GM18873 (cell line): Measurements from ENCODE around the gene TENM4.

Source experiments
- ATAC-seq: cut with Tn5 transposase; IDR thresholded peaks from one replicate; pipeline ENCODE4 v1.9.1; 2021; ENCODE audit warnings: mild to moderate bottlenecking, moderate library complexity, moderate number of reproducible peaks; ENCODE audit not compliant: unreplicated experiment, low FRiP score

TENM4 gene

GRCh38 chr11:78812513-78813293, 628.1 kb downstream of the TENM4 start:
- ATAC-seq = no peak

GRCh38 chr11:78810559-78811009, 630.2 kb downstream of the TENM4 start:
- no peak for ATAC-seq

DNA sequence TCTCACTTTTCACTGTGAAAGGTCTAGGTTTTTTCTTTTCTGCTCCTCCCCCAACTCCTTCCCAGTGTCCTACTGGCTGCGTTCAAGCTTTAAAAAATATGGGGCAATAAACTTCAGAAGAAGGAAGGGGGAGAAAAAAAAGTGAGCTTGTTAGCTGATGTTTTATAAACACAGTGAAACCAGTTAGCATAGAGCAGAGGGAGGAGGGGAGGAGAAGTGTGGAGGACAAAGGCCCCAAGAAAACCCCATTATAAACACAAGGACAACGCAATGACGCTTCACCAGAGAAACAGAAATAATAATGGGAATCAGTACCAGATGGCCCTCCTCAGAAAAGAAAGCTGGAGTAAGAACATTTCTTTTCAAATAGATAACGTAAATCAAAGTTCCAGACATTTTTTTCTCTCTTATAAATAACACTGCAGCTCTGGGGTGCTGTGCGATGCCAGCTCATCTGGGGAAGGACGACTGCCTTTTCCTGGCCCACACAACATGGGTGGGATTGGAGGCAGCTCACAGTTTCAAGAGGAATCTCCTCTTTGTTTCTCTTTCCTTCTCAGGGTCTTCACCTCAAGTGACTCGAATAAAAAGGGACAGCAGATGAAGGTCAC, 630.8 kb downstream of the TENM4 start:
- ATAC-seq = no peak

DNA sequence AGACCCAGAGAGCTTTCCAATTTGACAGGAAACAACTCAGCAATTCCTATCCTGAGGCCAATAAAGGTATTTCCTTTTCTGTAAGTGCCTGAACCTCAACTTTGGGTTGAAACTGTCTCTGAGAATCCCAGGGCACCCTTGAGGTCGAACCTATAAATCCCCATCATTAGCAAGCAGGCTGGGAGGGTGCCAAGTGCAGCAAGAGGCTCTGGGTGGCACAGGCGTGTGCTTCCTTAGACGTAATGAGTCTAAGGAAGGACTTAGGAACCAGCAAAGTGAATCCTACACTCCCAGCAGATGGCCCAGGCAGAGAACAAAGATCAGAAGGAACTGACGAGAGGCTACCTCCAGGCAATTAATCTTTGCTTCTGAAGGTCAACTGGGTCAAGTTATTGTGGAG, 631.9 kb downstream of the TENM4 start:
- no peak for ATAC-seq

DNA sequence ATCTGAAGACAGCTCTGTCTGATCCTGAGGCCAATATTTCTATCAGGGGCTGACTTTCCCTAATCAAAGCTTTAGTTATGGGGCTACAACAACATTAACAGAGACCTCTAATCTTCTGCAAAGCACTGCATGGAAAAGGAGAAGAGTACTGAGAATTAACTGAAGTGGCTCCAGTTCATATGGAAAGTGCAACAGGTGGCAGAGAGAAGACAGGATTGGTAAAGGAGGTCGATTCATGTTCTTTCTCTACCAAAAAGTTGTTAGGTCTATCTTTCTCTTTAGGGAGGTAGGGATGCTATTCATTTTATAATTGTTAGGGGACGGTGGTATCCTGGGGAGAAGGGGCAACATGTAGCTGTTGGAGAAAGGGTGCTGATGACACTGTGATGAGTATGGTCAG, 633.5 kb downstream of the TENM4 start:
- ATAC-seq = no peak

GRCh38 chr11:78806214-78807004, 634.4 kb downstream of the TENM4 start:
- no peak for ATAC-seq

- ATAC-seq = no peak
Observed at GRCh38 chr11:78804991-78805390, 635.8 kb downstream of the TENM4 start.

DNA sequence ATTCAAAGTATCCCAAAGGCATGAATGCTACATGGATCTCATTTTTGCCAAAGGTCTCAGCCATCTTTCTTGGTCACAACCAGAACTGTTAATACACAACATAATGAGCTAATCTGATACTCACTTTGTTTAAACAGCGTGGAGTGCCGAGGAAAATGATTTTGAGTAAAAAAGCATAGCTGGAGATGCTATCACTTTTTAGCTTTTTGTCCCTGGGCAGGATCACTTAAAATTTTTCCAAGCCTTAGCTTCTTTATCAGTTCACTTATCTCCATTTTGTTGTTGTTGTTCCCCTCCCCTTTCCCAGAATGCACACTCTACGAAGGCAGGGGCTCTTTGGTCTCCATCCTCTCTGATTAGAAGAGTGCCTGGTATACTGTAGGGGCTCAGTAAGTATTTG, 636.8 kb downstream of the TENM4 start:
- no peak for ATAC-seq

- no peak for ATAC-seq
Observed at GRCh38 chr11:78802058-78802761, 638.6 kb downstream of the TENM4 start.

- ATAC-seq = no peak
Observed at GRCh38 chr11:78801161-78801884, 639.5 kb downstream of the TENM4 start.

GRCh38 chr11:78800756-78801155, 640.1 kb downstream of the TENM4 start:
- ATAC-seq = no peak

DNA sequence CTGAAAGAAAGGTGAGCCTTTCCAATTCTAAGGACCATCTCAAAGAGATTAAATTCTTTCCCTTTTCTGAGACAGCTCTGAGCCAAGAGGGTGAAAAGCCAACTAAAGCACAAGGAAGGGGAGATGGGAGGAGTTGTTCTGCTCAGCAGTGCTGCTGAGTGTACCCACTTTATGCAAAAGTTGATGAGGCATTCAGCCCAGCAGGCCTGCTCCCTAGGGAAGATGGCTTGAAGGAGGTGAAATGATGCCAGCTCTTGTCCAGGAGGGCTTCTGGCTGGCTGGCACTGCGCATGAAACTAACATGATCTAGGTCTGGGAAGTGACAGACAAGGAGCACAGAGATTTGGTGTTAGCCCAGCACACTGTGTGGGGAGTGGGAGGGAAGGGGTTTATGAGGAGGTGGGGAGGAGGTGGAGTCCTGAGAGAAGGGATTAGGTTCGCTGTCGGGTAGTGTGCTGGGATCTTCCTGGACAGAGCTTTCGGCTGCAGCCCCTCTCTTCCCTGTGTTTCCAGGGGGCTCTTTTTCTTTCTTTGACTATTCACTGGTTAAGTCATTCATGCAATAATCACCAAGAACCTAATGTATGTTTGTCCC, 640.6 kb downstream of the TENM4 start:
- no peak for ATAC-seq

GRCh38 chr11:78798663-78799062, 642.2 kb downstream of the TENM4 start:
- ATAC-seq = no peak

DNA sequence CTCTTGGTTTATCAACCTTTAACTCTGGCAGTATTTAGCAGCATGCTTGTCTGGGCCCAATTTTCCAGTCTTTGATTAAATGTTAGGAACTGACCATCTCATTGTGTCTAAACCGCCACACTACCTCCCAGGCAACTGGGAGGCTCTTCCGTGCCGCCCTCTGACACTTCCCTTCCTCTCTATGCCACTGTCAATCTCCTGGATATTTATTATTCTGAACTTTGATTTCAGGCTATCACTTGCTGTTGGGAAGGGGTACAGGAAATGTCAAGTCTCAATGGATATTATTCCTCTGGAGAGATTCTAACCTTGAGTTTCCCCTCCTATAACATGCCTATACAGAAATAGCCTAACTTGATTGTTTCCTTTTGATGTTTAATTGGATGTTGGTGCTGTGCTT, 643.3 kb downstream of the TENM4 start:
- no peak for ATAC-seq

DNA sequence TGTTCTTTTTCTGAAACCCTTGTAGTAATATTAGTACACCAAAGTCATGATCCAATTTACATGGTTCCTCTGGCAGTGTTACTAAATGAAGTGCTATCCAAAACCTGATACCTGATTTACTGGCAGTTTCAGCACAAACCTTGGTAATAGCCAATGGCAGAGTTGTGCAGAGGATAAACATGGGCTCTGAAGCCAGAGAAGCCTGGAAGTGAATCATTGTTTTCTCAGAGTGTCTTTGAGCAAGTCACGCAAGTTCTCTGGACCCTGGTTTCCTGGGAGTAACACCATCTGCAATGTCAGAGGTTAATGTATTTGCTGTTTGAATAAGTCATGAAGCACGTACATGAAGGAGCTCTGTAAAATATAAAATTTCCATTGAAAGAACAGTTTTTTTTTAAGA, 643.9 kb downstream of the TENM4 start:
- ATAC-seq = no peak

GRCh38 chr11:78795621-78796261, 645.1 kb downstream of the TENM4 start:
- no peak for ATAC-seq

- ATAC-seq = no peak
Observed at GRCh38 chr11:78791964-78792363, 648.9 kb downstream of the TENM4 start.

DNA sequence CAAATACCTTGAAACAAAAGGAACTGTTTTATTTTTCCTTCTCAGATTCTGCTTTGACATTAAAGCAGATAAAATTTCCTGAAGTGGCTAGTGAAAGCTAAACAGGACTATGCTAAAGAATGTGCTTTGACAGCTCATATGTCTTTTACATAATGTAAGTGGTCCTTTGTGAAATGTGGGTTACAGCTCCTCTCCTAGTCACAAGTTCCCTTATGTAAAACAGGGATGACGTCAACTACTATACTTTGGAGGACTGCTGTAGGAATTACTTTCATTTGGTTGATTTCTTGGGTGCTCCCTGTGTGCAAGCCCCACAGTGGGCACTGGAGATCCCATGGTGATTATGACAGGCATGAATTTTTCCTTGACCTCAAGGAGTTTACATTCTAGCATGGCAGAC, 649.6 kb downstream of the TENM4 start:
- ATAC-seq = no peak

- ATAC-seq = no peak
Observed at GRCh38 chr11:78790784-78791183, 650.0 kb downstream of the TENM4 start.
